Ishikawa (cell line): ENCODE data around the gene HPCAL4.

Source experiments
- CEBPB ChIP-seq: IDR thresholded peaks from 2 replicates; pipeline ENCODE4 v1.6.1; 2012
- EGR1 ChIP-seq: IDR thresholded peaks from 2 replicates; pipeline ENCODE4 v1.6.1; 2012
- EP300 ChIP-seq: IDR thresholded peaks from 2 replicates; pipeline ENCODE4 v1.6.1; 2012; ENCODE audit warnings: borderline replicate concordance
- FOXM1 ChIP-seq: IDR thresholded peaks from 2 replicates; pipeline ENCODE4 v1.6.1; 2012; ENCODE audit warnings: low read depth, borderline replicate concordance
- MAX ChIP-seq: IDR thresholded peaks from 2 replicates; pipeline ENCODE4 v1.6.1; 2012
- NFIC ChIP-seq: IDR thresholded peaks from 2 replicates; pipeline ENCODE4 v1.6.1; 2012
- RAD21 ChIP-seq: IDR thresholded peaks from 2 replicates; pipeline ENCODE4 v1.6.1; 2012; ENCODE audit warnings: low read depth
- REST ChIP-seq: IDR thresholded peaks from 2 replicates; pipeline ENCODE4 v1.6.1; 2012; ENCODE audit warnings: low read depth, mild to moderate bottlenecking
- TAF1 ChIP-seq: IDR thresholded peaks from 2 replicates; pipeline ENCODE4 v1.6.1; 2012; ENCODE audit warnings: low read depth, mild to moderate bottlenecking
- TCF12 ChIP-seq: IDR thresholded peaks from 2 replicates; pipeline ENCODE4 v1.6.1; 2012; ENCODE audit warnings: low read depth
- YY1 ChIP-seq: IDR thresholded peaks from 2 replicates; pipeline ENCODE4 v1.6.1; 2012; ENCODE audit warnings: low read depth
- ZBTB7A ChIP-seq: IDR thresholded peaks from 2 replicates; pipeline ENCODE4 v1.6.1; 2012; ENCODE audit warnings: low read depth

- TF ChIP-seq TAF1 (no peak), MAX (no peak), FOXM1 (no peak), ZBTB7A (no peak), EP300 (no peak), YY1 (no peak), NFIC (no peak), TCF12 (no peak), CEBPB (no peak), RAD21 (no peak), EGR1 (no peak), REST (no peak)
Observed at GRCh38 chr1:39722495-39722894, 31.3 kb upstream of the HPCAL4 start.
